Kidney (tissue), 14 donors: Measurements from ENCODE around the gene ACTN4. TPM values are rescaled to one million over a fixed set of nuclear protein-coding genes. Genes with fewer than 3 reads are reported as not detected.

Experiments used
- DNase-seq, 5 donors: peaks; one replicate each; pipeline ENCODE4 v3.0.0-alpha.2; 2013 to 2020
- FAIRE-seq: peaks from 2 replicates; lab custom pipeline; 2012; peaks lifted over from hg19 to GRCh38; lab: Jason Lieb, UNC
- H3K27ac ChIP-seq, 2 donors: one replicate each; pipeline ENCODE4 v1.7.0; 2013; ENCODE audit warnings: low read depth in 2 of 2, low read length in 2 of 2, inconsistent platforms in 1 of 2
- H3K27me3 ChIP-seq: one replicate; pipeline ENCODE4 v1.7.1; 2013; ENCODE audit warnings: low read length, inconsistent platforms; ENCODE audit not compliant: control insufficient read depth, insufficient read depth
- H3K36me3 ChIP-seq, 3 donors: one replicate each; pipeline versions ENCODE4 v1.7.0 to v1.7.1; 2013; ENCODE audit warnings: low read length in 3 of 3, control low read depth in 1 of 3, inconsistent platforms in 1 of 3; ENCODE audit not compliant: insufficient read depth in 3 of 3, control insufficient read depth in 2 of 3
- H3K4me1 ChIP-seq, 3 donors: one replicate each; pipeline versions ENCODE4 v1.7.0 to v1.7.1; 2013; ENCODE audit warnings: low read length in 3 of 3, inconsistent platforms in 1 of 3, low read depth in 1 of 3; ENCODE audit not compliant: control insufficient read depth in 2 of 3, insufficient read depth in 2 of 3
- H3K4me3 ChIP-seq, 3 donors: one replicate each; pipeline versions ENCODE4 v1.7.0 to v1.8.1; 2013; ENCODE audit warnings: low read length in 3 of 3, control low read depth in 1 of 3, inconsistent platforms in 1 of 3
- H3K9ac ChIP-seq, 3 donors: one replicate each; pipeline versions ENCODE4 v1.7.0 to v1.7.1; 2013; ENCODE audit warnings: low read length in 3 of 3, control low read depth in 1 of 3, inconsistent platforms in 1 of 3
- H3K9me3 ChIP-seq, 3 donors: one replicate each; pipeline versions ENCODE4 v1.7.0 to v1.7.1; 2013; ENCODE audit warnings: low read length in 3 of 3, control low read depth in 1 of 3, inconsistent platforms in 1 of 3; ENCODE audit not compliant: control insufficient read depth in 2 of 3, insufficient read depth in 1 of 3
- intact Hi-C: fragments of 100-400 bp; cut with DNase I; formaldehyde crosslinking; loops from one replicate; pipeline ENCODE4 v1.11.1; 2022
- polyA plus RNA-seq: library from polyadenylated mRNA; stranded (reverse); fragments of 350-450 nt; fragmentation: Illumina TruSeq; extraction: RNeasy Lipid Tissue Mini Kit (QIAGEN cat#74804); gene quantifications from one replicate; pipeline ENCODE4 v1.2.3, GENCODE V29; 2014; ENCODE audit warnings: low read depth, low replicate concordance; ENCODE audit not compliant: insufficient read depth
- total RNA-seq: library from RNA; stranded (reverse); fragmentation: NEBNext Ultra II Directional; extraction: Animal tissue kit (Norgen Biotek cat#: 25700); gene quantifications from one replicate; pipeline ENCODE4 v1.2.1, GENCODE V29; 2021
- TF ChIP-seq, protein P1 (sequence below): IDR thresholded peaks from 3 replicates; pipeline ENCODE4 v1.5.1; 2012; ENCODE audit warnings: mild to moderate bottlenecking, moderate library complexity, borderline replicate concordance; ENCODE audit not compliant: insufficient read depth; ENCODE audit errors: extremely low read depth
- donor health status: control.
- donor health status: control.
- donor health status: control.
- donor health status: control.
- donor health status: control.
- donor health status: DM: yes; HTN: yes; CAD: no.
- donor health status: Normal renal cell carcinoma (clear cell type).

The ACTN4 gene
- total and polyA plus RNA-seq, 2 donors from 2014 or later: 231 to 606 TPM

DNA sequence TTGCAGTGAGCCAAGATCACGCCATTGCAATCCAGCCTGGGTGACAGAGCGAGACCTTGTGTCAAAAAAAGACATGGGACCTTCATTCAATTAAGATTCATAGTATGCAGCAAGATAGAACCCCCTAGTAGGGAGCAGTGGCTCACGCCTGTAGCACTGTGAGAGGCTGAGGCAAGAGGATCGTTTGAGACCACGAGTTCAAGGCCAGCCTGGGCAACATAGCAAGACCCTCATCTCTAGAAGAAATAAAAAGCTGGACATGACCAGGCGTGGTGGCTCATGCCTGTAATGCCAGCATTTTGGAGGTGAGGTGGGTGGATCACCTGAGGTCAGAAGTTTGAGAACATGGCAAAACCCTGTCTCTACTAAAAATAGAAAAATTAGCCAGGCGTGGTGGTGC is 133.0 kb downstream of the ACTN4 start:
- TF ChIP-seq, protein P1, sequence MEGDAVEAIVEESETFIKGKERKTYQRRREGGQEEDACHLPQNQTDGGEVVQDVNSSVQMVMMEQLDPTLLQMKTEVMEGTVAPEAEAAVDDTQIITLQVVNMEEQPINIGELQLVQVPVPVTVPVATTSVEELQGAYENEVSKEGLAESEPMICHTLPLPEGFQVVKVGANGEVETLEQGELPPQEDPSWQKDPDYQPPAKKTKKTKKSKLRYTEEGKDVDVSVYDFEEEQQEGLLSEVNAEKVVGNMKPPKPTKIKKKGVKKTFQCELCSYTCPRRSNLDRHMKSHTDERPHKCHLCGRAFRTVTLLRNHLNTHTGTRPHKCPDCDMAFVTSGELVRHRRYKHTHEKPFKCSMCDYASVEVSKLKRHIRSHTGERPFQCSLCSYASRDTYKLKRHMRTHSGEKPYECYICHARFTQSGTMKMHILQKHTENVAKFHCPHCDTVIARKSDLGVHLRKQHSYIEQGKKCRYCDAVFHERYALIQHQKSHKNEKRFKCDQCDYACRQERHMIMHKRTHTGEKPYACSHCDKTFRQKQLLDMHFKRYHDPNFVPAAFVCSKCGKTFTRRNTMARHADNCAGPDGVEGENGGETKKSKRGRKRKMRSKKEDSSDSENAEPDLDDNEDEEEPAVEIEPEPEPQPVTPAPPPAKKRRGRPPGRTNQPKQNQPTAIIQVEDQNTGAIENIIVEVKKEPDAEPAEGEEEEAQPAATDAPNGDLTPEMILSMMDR: no peak
- intact Hi-C loops: no loop called here
- Histone ChIP-seq H3K27me3 (no peaks in the 10 kb centered on the region), H3K4me3 (no peak overlapping the region), H3K36me3 (no peaks in the 10 kb centered on the region), H3K4me1 (no peaks in the 10 kb centered on the region), H3K9me3 (no peaks in the 10 kb centered on the region), H3K9ac (no peak overlapping the region), H3K27ac (no peak overlapping the region)
- FAIRE-seq: no peak
- DNase-seq: peak in 1 of 5 donors; percentile 10

DNA sequence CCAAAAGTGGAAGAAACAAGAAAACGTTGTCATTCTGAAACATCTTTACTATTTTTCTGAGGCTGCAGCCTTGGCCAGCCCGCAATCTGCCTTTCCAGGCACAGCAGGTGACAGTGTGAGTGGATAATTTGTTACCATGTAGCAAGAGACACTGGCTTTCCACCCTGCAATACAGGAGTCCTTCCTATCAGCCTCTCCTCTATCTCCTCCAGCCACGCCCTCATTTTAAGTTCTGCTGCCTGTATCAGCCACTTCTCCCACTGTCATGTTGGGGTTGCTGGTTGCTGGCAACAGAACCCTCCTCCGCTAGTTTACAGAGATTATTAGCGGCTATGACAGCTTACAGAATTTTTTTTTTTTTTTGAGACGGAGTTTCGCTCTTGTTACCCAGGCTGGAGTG is 133.6 kb downstream of the ACTN4 start:
- no peak overlapping the region for H3K9ac ChIP-seq
- no peaks in the 10 kb centered on the region for H3K4me1 ChIP-seq
- no peak overlapping the region for H3K4me3 ChIP-seq
- no peaks in the 10 kb centered on the region for H3K36me3 ChIP-seq
- TF ChIP-seq, protein P1: no peak
- intact Hi-C loops: no loop called here
- DNase-seq (no peak), FAIRE-seq (no peak)
- H3K27me3 ChIP-seq: no peaks in the 10 kb centered on the region
- H3K27ac ChIP-seq: no peak overlapping the region
- no peaks in the 10 kb centered on the region for H3K9me3 ChIP-seq

Other genes starting within 250 kb of the ACTN4 start
- gene FAM98C, start 244.6 kb upstream of the ACTN4 start, total RNA-seq: 22.3 TPM
- gene FAM98C, start 244.6 kb upstream of the ACTN4 start, polyA plus RNA-seq: 25.2 TPM
- 3.6 TPM for gene RASGRP4, start 221.4 kb upstream of the ACTN4 start, total RNA-seq
- gene RASGRP4, start 221.4 kb upstream of the ACTN4 start, polyA plus RNA-seq: 0.80 TPM
- gene RYR1, start 214.0 kb upstream of the ACTN4 start, total RNA-seq: 2.8 TPM
- 0.69 TPM for gene RYR1, start 214.0 kb upstream of the ACTN4 start, polyA plus RNA-seq
- 17.7 TPM for gene MAP4K1, start 29.7 kb upstream of the ACTN4 start, total RNA-seq
- 3.9 TPM for gene MAP4K1, start 29.7 kb upstream of the ACTN4 start, polyA plus RNA-seq
- 259 TPM for gene EIF3K, start 28.5 kb upstream of the ACTN4 start, total RNA-seq
- 723 TPM for gene EIF3K, start 28.5 kb upstream of the ACTN4 start, polyA plus RNA-seq
- 31.1 TPM for gene CAPN12, start 96.8 kb downstream of the ACTN4 start, total RNA-seq
- gene CAPN12, start 96.8 kb downstream of the ACTN4 start, polyA plus RNA-seq: 27.1 TPM
- 1.3 TPM for gene LGALS7, start 125.9 kb downstream of the ACTN4 start, total RNA-seq
- gene LGALS7, start 125.9 kb downstream of the ACTN4 start, polyA plus RNA-seq: not detected
- gene LGALS7B, start 141.6 kb downstream of the ACTN4 start, total RNA-seq: not detected
- gene LGALS7B, start 141.6 kb downstream of the ACTN4 start, polyA plus RNA-seq: 3.7 TPM
- gene LGALS4, start 165.3 kb downstream of the ACTN4 start, total RNA-seq: 12.2 TPM
- 1.2 TPM for gene LGALS4, start 165.3 kb downstream of the ACTN4 start, polyA plus RNA-seq
- 167 TPM for gene ECH1, start 184.1 kb downstream of the ACTN4 start, total RNA-seq
- 534 TPM for gene ECH1, start 184.1 kb downstream of the ACTN4 start, polyA plus RNA-seq
- gene HNRNPL, start 202.3 kb downstream of the ACTN4 start, total RNA-seq: 278 TPM
- gene HNRNPL, start 202.3 kb downstream of the ACTN4 start, polyA plus RNA-seq: 168 TPM
- gene RINL, start 230.6 kb downstream of the ACTN4 start, total RNA-seq: 13.0 TPM
- 9.5 TPM for gene RINL, start 230.6 kb downstream of the ACTN4 start, polyA plus RNA-seq